ENCODE data around the gene ALG9. TPM values are rescaled to one million over a fixed set of nuclear protein-coding genes. Genes with fewer than 3 reads are reported as not detected.

Gene ALG9
- polyA plus RNA-seq, 3 donors, result 7.4 to 7.9 (median 7.8) TPM

DNA sequence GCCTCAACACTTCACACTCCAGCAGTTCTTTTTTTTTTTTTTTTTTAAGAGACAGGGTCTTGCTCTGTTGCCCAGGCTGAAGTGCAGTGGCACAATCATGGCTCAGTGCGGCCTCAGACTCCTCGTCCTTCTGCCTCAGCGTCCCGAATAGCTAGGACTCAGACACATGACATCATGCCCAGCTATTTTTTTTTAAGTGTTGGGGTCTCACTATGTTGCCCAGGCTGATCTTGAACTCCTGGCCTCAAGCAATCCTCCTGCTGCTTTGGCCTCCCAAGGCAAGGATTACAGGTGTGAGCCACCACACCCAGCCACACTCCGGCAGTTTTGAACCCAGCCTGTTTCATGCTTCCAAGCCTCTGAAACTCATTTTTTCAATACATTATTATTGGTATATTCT lies 108.9 kb downstream of the ALG9 start:
- Histone ChIP-seq H3K9ac (ENCODE audit: insufficient read depth, low read length, poor library complexity, severe bottlenecking) (no peak overlapping the region), H2AFZ (ENCODE audit: insufficient read depth, low read depth, low read length, poor library complexity, severe bottlenecking) (no peak overlapping the region), H3K4me3 (replicated peaks in 1 of 3; ENCODE audit: low read depth in 2 of 3, low read length in 3 of 3) (no peak overlapping the region), H3K4me1 (ENCODE audit: control insufficient read depth in 1 of 2, insufficient read depth in 2 of 2, low read length in 2 of 2) (peaks cover 14 to 23% of the 10 kb centered on the region in 2 donors), H3K27me3 (ENCODE audit: control insufficient read depth in 2 of 2, insufficient read depth in 2 of 2, low read length in 2 of 2) (no peaks in the 10 kb centered on the region), H4K20me1 (ENCODE audit: insufficient read depth, low read length) (no peaks in the 10 kb centered on the region), H3K4me2 (replicated peaks; ENCODE audit: extremely low read depth, low read length, poor library complexity, severe bottlenecking) (no peak overlapping the region), H3K27ac (ENCODE audit: low read depth in 1 of 2, low read length in 2 of 2) (no peak overlapping the region), H3K9me3 (replicated peaks in 1 of 2; ENCODE audit: control insufficient read depth in 1 of 2, insufficient read depth in 1 of 2, low read length in 2 of 2) (no peaks in the 10 kb centered on the region), H3K79me2 (ENCODE audit: insufficient read depth, low read length) (peaks cover 17% of the 10 kb centered on the region), H3K36me3 (replicated peaks in 1 of 2; ENCODE audit: control insufficient read depth in 1 of 2, insufficient read depth in 2 of 2, low read length in 2 of 2) (peaks cover 50 to 67% of the 10 kb centered on the region in 2 donors)
- Mint-ChIP-seq H3K27me3 (ENCODE audit: low read depth in 3 of 3) (peaks cover 0 to 7% (median 6%) of the 10 kb centered on the region in 3 donors), H3K9me3 (no peaks in the 10 kb centered on the region), H3K27ac (no peak overlapping the region), H3K36me3 (peaks cover 57 to 66% of the 10 kb centered on the region in 2 donors), H3K4me3 (no peak overlapping the region), H3K4me1 (peaks cover 21% of the 10 kb centered on the region)
- 100% methylated on average over 1 of the region's 5 CpGs for WGBS (ENCODE audit: insufficient coverage)
- intact Hi-C loops (cut with micrococcal nuclease), result loop anchor here in 1 of 2 donors (10.0 kb wide), 1 partner anchor 1552 kb away; the partner anchor contains the start of gene TTC12
- DNase-seq, result no peak
- TF ChIP-seq, protein P1, sequence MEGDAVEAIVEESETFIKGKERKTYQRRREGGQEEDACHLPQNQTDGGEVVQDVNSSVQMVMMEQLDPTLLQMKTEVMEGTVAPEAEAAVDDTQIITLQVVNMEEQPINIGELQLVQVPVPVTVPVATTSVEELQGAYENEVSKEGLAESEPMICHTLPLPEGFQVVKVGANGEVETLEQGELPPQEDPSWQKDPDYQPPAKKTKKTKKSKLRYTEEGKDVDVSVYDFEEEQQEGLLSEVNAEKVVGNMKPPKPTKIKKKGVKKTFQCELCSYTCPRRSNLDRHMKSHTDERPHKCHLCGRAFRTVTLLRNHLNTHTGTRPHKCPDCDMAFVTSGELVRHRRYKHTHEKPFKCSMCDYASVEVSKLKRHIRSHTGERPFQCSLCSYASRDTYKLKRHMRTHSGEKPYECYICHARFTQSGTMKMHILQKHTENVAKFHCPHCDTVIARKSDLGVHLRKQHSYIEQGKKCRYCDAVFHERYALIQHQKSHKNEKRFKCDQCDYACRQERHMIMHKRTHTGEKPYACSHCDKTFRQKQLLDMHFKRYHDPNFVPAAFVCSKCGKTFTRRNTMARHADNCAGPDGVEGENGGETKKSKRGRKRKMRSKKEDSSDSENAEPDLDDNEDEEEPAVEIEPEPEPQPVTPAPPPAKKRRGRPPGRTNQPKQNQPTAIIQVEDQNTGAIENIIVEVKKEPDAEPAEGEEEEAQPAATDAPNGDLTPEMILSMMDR (IDR thresholded peaks at IDR 0.05), result no peak

DNA sequence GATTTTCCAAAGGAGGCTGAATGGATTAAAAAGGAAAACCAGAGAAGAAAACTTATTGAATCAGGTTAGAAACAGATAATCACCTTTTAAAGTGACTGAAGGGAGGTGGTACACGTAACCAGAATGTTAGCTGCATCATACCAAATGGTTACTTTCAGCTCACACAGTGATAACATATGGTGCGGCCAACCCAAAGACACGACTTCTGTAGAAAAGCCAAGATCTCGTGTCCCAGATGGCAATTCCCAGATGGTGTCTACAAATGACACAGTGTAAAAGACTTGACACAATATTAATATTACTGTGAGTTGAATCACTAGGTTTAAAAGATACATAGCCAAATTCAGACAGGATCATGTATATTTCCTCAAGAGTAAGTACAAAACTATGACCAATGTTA lies 110.3 kb downstream of the ALG9 start:
- Histone ChIP-seq H3K4me1 (ENCODE audit: control insufficient read depth in 1 of 2, insufficient read depth in 2 of 2, low read length in 2 of 2) (peaks cover 5 to 14% of the 10 kb centered on the region in 2 donors), H4K20me1 (ENCODE audit: insufficient read depth, low read length) (no peaks in the 10 kb centered on the region), H3K79me2 (ENCODE audit: insufficient read depth, low read length) (peaks cover 17% of the 10 kb centered on the region), H3K27me3 (ENCODE audit: control insufficient read depth in 2 of 2, insufficient read depth in 2 of 2, low read length in 2 of 2) (no peaks in the 10 kb centered on the region), H3K36me3 (replicated peaks in 1 of 2; ENCODE audit: control insufficient read depth in 1 of 2, insufficient read depth in 2 of 2, low read length in 2 of 2) (peaks cover 57 to 80% of the 10 kb centered on the region in 2 donors), H3K4me3 (replicated peaks in 1 of 3; ENCODE audit: low read depth in 2 of 3, low read length in 3 of 3) (no peak overlapping the region), H2AFZ (ENCODE audit: insufficient read depth, low read depth, low read length, poor library complexity, severe bottlenecking) (no peak overlapping the region), H3K4me2 (replicated peaks; ENCODE audit: extremely low read depth, low read length, poor library complexity, severe bottlenecking) (no peak overlapping the region), H3K9ac (ENCODE audit: insufficient read depth, low read length, poor library complexity, severe bottlenecking) (no peak overlapping the region), H3K9me3 (replicated peaks in 1 of 2; ENCODE audit: control insufficient read depth in 1 of 2, insufficient read depth in 1 of 2, low read length in 2 of 2) (no peaks in the 10 kb centered on the region), H3K27ac (ENCODE audit: low read depth in 1 of 2, low read length in 2 of 2) (no peak overlapping the region)
- H3K4me3 Mint-ChIP-seq, result no peak overlapping the region
- H3K27me3 Mint-ChIP-seq (ENCODE audit: low read depth in 3 of 3), result peaks cover 0 to 1% (median 0%) of the 10 kb centered on the region in 3 donors
- no peak for DNase-seq
- 100% methylated on average over 1 of the region's 4 CpGs for WGBS (ENCODE audit: insufficient coverage)
- no peak overlapping the region for H3K27ac Mint-ChIP-seq
- no peaks in the 10 kb centered on the region for H3K9me3 Mint-ChIP-seq
- TF ChIP-seq, protein P1 (IDR thresholded peaks at IDR 0.05), result no peak
- H3K36me3 Mint-ChIP-seq, result peaks cover 66 to 81% of the 10 kb centered on the region in 2 donors
- peaks cover 11% of the 10 kb centered on the region for H3K4me1 Mint-ChIP-seq
- intact Hi-C loops (cut with micrococcal nuclease), result loop anchor here in 1 of 2 donors (10.0 kb wide), 1 partner anchor 1554 kb away; the partner anchor contains the start of gene TTC12
